ENCODE data around the gene ZNF302. TPM values are rescaled to one million over a fixed set of nuclear protein-coding genes. Genes with fewer than 3 reads are reported as not detected.

The ZNF302 gene
- polyA plus RNA-seq, 1 donor from 2014 or later, result 107 TPM

DNA sequence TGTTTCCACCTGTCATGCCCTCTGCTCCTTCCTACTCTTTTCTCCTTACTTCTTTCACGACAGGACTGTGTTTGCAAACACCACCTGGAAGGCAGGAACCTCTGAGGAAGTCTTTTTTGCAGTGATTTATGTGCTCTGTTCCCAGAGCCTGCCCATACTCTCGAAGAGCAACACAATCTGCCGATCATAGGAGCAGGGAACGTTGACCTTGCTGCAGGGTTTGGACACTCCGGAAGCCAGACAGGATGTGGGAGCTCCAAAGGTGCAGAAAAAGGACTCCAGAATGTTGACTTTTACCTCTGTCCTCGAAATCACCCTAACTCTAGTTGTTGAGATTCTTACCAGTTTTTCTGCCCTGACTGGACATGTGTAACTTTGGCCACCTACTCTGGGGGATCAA is 47.9 kb downstream of the ZNF302 start (continued):
- TF ChIP-seq MXI1 (conservative IDR thresholded peaks at IDR 0.05; ENCODE audit: poor library complexity, severe bottlenecking), result no peak

DNA sequence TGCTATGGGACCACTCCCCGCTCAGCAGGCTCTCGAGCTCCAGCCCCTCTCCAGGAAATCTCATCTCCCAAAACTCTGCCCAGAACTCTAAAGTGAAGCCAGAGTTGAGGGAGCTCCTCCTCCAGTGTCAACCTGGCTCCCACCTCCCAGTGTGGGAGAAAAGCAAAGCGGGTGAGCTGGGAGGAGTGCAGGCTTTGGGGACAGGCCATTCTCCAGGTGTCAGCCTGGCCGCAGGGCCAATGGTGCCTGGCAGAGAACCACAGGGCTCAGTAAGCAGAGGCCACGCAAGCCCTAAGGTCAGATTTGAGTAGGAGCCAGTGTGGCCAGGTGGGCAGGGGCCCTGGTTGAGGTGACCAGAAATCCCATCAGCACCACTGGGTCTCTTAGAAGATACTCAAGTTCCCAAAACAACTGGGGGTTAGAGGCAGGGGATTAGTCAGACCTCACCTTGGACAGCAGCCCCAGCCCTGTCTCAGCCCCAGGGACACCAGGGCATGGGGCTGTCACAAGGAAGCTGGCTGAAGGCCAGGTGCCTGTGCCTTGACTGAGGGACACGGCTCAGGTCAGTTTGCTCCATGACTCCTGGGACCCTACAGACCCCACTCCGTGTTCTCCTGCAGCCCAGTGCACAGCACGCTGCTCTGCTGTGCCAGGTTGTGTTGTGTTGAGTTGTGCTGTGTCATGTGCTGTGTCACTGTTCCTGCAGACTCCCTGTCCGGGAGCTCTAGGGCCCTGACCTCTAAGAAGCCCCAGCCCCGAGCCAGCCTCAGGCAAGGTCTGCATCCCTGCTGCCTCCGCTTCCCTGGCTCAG is 53.7 kb downstream of the ZNF302 start:
- Histone ChIP-seq H3F3A (ENCODE audit: insufficient read depth, low read length, poor library complexity, severe bottlenecking) (no peaks in the 10 kb centered on the region), H2AFZ (ENCODE audit: low read depth, low read length) (no peak overlapping the region), H3K79me2 (replicated peaks; ENCODE audit: insufficient read depth, low read length) (no peaks in the 10 kb centered on the region), H3K36me3 (ENCODE audit: insufficient read depth, low read length) (no peaks in the 10 kb centered on the region), H3K9me3 (ENCODE audit: low read length) (no peaks in the 10 kb centered on the region), H3K9ac (ENCODE audit: low read length) (no peak overlapping the region), H3K27me3 (ENCODE audit: insufficient read depth, low read depth, low read length) (no peaks in the 10 kb centered on the region), H3K4me3 (ENCODE audit: low read length) (no peak overlapping the region), H3K27ac (ENCODE audit: low read length) (no peak overlapping the region), H3K9me2 (ENCODE audit: insufficient read depth, low read length) (no peaks in the 10 kb centered on the region), H3K4me2 (ENCODE audit: low read length) (no peak overlapping the region), H4K20me1 (ENCODE audit: insufficient read depth) (no peaks in the 10 kb centered on the region)
- no peak for TF ChIP-seq MXI1 (conservative IDR thresholded peaks at IDR 0.05; ENCODE audit: poor library complexity, severe bottlenecking)
- TF ChIP-seq, protein P1, sequence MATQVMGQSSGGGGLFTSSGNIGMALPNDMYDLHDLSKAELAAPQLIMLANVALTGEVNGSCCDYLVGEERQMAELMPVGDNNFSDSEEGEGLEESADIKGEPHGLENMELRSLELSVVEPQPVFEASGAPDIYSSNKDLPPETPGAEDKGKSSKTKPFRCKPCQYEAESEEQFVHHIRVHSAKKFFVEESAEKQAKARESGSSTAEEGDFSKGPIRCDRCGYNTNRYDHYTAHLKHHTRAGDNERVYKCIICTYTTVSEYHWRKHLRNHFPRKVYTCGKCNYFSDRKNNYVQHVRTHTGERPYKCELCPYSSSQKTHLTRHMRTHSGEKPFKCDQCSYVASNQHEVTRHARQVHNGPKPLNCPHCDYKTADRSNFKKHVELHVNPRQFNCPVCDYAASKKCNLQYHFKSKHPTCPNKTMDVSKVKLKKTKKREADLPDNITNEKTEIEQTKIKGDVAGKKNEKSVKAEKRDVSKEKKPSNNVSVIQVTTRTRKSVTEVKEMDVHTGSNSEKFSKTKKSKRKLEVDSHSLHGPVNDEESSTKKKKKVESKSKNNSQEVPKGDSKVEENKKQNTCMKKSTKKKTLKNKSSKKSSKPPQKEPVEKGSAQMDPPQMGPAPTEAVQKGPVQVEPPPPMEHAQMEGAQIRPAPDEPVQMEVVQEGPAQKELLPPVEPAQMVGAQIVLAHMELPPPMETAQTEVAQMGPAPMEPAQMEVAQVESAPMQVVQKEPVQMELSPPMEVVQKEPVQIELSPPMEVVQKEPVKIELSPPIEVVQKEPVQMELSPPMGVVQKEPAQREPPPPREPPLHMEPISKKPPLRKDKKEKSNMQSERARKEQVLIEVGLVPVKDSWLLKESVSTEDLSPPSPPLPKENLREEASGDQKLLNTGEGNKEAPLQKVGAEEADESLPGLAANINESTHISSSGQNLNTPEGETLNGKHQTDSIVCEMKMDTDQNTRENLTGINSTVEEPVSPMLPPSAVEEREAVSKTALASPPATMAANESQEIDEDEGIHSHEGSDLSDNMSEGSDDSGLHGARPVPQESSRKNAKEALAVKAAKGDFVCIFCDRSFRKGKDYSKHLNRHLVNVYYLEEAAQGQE (IDR thresholded peaks at IDR 0.05; ENCODE audit: borderline replicate concordance), result no peak
- TF ChIP-seq, protein P2, sequence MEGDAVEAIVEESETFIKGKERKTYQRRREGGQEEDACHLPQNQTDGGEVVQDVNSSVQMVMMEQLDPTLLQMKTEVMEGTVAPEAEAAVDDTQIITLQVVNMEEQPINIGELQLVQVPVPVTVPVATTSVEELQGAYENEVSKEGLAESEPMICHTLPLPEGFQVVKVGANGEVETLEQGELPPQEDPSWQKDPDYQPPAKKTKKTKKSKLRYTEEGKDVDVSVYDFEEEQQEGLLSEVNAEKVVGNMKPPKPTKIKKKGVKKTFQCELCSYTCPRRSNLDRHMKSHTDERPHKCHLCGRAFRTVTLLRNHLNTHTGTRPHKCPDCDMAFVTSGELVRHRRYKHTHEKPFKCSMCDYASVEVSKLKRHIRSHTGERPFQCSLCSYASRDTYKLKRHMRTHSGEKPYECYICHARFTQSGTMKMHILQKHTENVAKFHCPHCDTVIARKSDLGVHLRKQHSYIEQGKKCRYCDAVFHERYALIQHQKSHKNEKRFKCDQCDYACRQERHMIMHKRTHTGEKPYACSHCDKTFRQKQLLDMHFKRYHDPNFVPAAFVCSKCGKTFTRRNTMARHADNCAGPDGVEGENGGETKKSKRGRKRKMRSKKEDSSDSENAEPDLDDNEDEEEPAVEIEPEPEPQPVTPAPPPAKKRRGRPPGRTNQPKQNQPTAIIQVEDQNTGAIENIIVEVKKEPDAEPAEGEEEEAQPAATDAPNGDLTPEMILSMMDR (IDR thresholded peaks at IDR 0.05; ENCODE audit: poor library complexity, severe bottlenecking), result no peak
- no peak for TF ChIP-seq POLR2AphosphoS5 (IDR thresholded peaks at IDR 0.05)
- no peak for TF ChIP-seq TAF1 (IDR thresholded peaks at IDR 0.05; ENCODE audit: low read depth)
- no peak for TF ChIP-seq EZH2 (IDR thresholded peaks at IDR 0.05; ENCODE audit: borderline replicate concordance, insufficient read depth, low read length, poor library complexity, severe bottlenecking)

DNA sequence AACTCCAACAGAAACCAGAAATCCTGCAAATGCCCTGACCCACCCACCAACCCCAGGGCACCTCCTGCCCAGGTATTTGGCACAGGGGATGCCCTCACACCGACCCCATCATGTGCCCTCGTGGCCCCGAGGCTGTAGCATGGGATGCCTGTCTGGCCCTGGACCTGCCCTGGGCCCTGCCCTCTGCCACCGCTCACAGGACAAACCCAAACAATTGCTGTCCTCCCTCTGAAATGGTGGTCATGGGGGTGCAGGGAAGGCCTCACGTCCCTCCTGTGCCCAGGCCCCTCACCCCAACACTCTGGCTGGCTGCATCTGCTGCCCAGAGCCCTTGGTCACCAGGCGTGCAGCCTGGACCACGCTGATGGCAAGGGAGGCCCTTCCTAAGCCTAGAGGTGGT is 54.5 kb downstream of the ZNF302 start:
- Histone ChIP-seq H3K79me2 (replicated peaks; ENCODE audit: insufficient read depth, low read length) (no peaks in the 10 kb centered on the region), H3F3A (ENCODE audit: insufficient read depth, low read length, poor library complexity, severe bottlenecking) (no peaks in the 10 kb centered on the region), H2AFZ (ENCODE audit: low read depth, low read length) (no peak overlapping the region), H3K9me3 (ENCODE audit: low read length) (no peaks in the 10 kb centered on the region), H3K9me2 (ENCODE audit: insufficient read depth, low read length) (no peaks in the 10 kb centered on the region), H3K9ac (ENCODE audit: low read length) (no peak overlapping the region), H3K4me3 (ENCODE audit: low read length) (no peak overlapping the region), H3K27ac (ENCODE audit: low read length) (no peak overlapping the region), H3K36me3 (ENCODE audit: insufficient read depth, low read length) (no peaks in the 10 kb centered on the region), H3K4me2 (ENCODE audit: low read length) (no peak overlapping the region), H4K20me1 (ENCODE audit: insufficient read depth) (no peaks in the 10 kb centered on the region), H3K27me3 (ENCODE audit: insufficient read depth, low read depth, low read length) (no peaks in the 10 kb centered on the region)
- TF ChIP-seq SMC3 (conservative IDR thresholded peaks at IDR 0.05; ENCODE audit: poor library complexity), result no peak
- TF ChIP-seq POLR2AphosphoS5 (IDR thresholded peaks at IDR 0.05), result no peak
- TF ChIP-seq, protein P1 (IDR thresholded peaks at IDR 0.05; ENCODE audit: borderline replicate concordance), result no peak
- no peak for TF ChIP-seq MXI1 (conservative IDR thresholded peaks at IDR 0.05; ENCODE audit: poor library complexity, severe bottlenecking)
- no peak for TF ChIP-seq TAF1 (IDR thresholded peaks at IDR 0.05; ENCODE audit: low read depth)
- TF ChIP-seq EZH2 (IDR thresholded peaks at IDR 0.05; ENCODE audit: borderline replicate concordance, insufficient read depth, low read length, poor library complexity, severe bottlenecking), result no peak
- TF ChIP-seq RAD21 (conservative IDR thresholded peaks at IDR 0.05), result no peak
- TF ChIP-seq, protein P2 (IDR thresholded peaks at IDR 0.05; ENCODE audit: poor library complexity, severe bottlenecking), result no peak
- TF ChIP-seq EP300 (conservative IDR thresholded peaks at IDR 0.05; ENCODE audit: poor library complexity, severe bottlenecking), result no peak
